Neuronal stem cell (in vitro differentiated cells): ENCODE measurements around the gene NME7.

Experiments used
- DNase-seq: peaks from one replicate; pipeline ENCODE4 v3.0.0-alpha.2; 2013; ENCODE audit warnings: low spot score
- H2AFZ ChIP-seq: one replicate; pipeline ENCODE4 v1.6.1; 2013; ENCODE audit warnings: mild to moderate bottlenecking, low read length, inconsistent platforms
- H2AK5ac ChIP-seq: 2 replicates; pipeline ENCODE4 v1.6.1; 2013; ENCODE audit warnings: low read depth, mild to moderate bottlenecking, inconsistent platforms, low read length, moderate library complexity, mixed read lengths
- H2BK120ac ChIP-seq: 2 replicates; pipeline ENCODE4 v1.6.1; 2013; ENCODE audit warnings: low read depth, mild to moderate bottlenecking, inconsistent platforms, low read length, moderate library complexity, mixed read lengths
- H2BK12ac ChIP-seq: one replicate; pipeline ENCODE4 v1.6.1; 2013; ENCODE audit warnings: low read length, inconsistent platforms
- H2BK15ac ChIP-seq: 2 replicates; pipeline ENCODE4 v1.6.1; 2013; ENCODE audit warnings: mild to moderate bottlenecking, low read length, inconsistent platforms, mixed read lengths
- H2BK5ac ChIP-seq: one replicate; pipeline ENCODE4 v1.6.1; 2013; ENCODE audit warnings: inconsistent platforms, mild to moderate bottlenecking, low read length, moderate library complexity
- H3K14ac ChIP-seq: one replicate; pipeline ENCODE4 v1.6.1; 2013; ENCODE audit warnings: low read length, inconsistent platforms
- H3K18ac ChIP-seq: 2 replicates; pipeline ENCODE4 v1.6.1; 2013; ENCODE audit warnings: low read length, inconsistent platforms
- H3K23ac ChIP-seq: 2 replicates; pipeline ENCODE4 v1.6.1; 2013; ENCODE audit warnings: low read depth, mild to moderate bottlenecking, mixed read lengths, low read length, inconsistent platforms; ENCODE audit not compliant: poor library complexity
- H3K27ac ChIP-seq: replicated peaks from 3 replicates; pipeline ENCODE4 v1.5.1; 2013; ENCODE audit warnings: low read length, inconsistent platforms
- H3K27me3 ChIP-seq, 3 experiments: 2 replicates each; pipeline ENCODE4 v1.6.1; 2013; ENCODE audit warnings: low read length in 3 of 3, mild to moderate bottlenecking in 2 of 3, inconsistent platforms in 1 of 3, low read depth in 1 of 3, mixed read lengths in 1 of 3, moderate library complexity in 1 of 3; ENCODE audit not compliant: control insufficient read depth in 3 of 3, insufficient read depth in 3 of 3
- H3K36me3 ChIP-seq, 2 donors: replicated peaks in 1 of 2; 2 replicates each; pipeline ENCODE4 v1.6.1; 2013; ENCODE audit warnings: low read length in 2 of 2; ENCODE audit not compliant: control insufficient read depth in 2 of 2, insufficient read depth in 2 of 2
- H3K4ac ChIP-seq: 2 replicates; pipeline ENCODE4 v1.6.1; 2013; ENCODE audit warnings: inconsistent platforms, mild to moderate bottlenecking, low read length, moderate library complexity
- H3K4me1 ChIP-seq, 2 donors: 1 replicate in 1 of 2; 2 replicates in 1 of 2; pipeline ENCODE4 v1.6.1; 2013; ENCODE audit warnings: low read length in 2 of 2, low read depth in 1 of 2; ENCODE audit not compliant: control insufficient read depth in 2 of 2, insufficient read depth in 1 of 2
- H3K4me2 ChIP-seq: one replicate; pipeline ENCODE4 v1.6.1; 2013; ENCODE audit warnings: mild to moderate bottlenecking, low read length, inconsistent platforms; ENCODE audit not compliant: insufficient read depth, poor library complexity, severe bottlenecking
- H3K4me3 ChIP-seq, 2 donors: 2 replicates each; pipeline ENCODE4 v1.5.1; 2013; ENCODE audit warnings: low read length in 2 of 2, mild to moderate bottlenecking in 2 of 2, inconsistent platforms in 1 of 2, moderate library complexity in 1 of 2
- H3K79me1 ChIP-seq: one replicate; pipeline ENCODE4 v1.6.1; 2013; ENCODE audit warnings: low read depth, mild to moderate bottlenecking, inconsistent platforms, low read length, moderate library complexity
- H3K9ac ChIP-seq: one replicate; pipeline ENCODE4 v1.6.1; 2013; ENCODE audit warnings: mild to moderate bottlenecking, low read depth, low read length, inconsistent platforms; ENCODE audit not compliant: poor library complexity
- H3K9me3 ChIP-seq, 2 donors: replicated peaks in 1 of 2; 2 replicates each; pipeline versions ENCODE3 to v1.6.1; 2013; ENCODE audit warnings: low read length in 2 of 2, mild to moderate bottlenecking in 2 of 2, inconsistent platforms in 1 of 2, low read depth in 1 of 2, mixed read lengths in 1 of 2, moderate library complexity in 1 of 2; ENCODE audit not compliant: control insufficient read depth in 2 of 2, insufficient read depth in 1 of 2
- H4K8ac ChIP-seq: one replicate; pipeline ENCODE4 v1.6.1; 2013; ENCODE audit warnings: low read depth, mild to moderate bottlenecking, inconsistent platforms, low read length, moderate library complexity
- H4K91ac ChIP-seq: one replicate; pipeline ENCODE4 v1.6.1; 2013; ENCODE audit warnings: low read length, low read depth, mild to moderate bottlenecking, inconsistent platforms; ENCODE audit not compliant: poor library complexity
- WGBS, 2 donors: extraction: QIAGEN DNeasy Blood & Tissue Kit; methylation state at CpG; one replicate each; pipeline ENCODE4 v1.1.7; 2013; ENCODE audit warnings: missing lambda C conversion rate in 2 of 2, mixed read lengths in 1 of 2; ENCODE audit not compliant: insufficient read length in 2 of 2, insufficient replicate concordance in 1 of 2; ENCODE audit errors: extremely low coverage in 2 of 2; 5-methylcytosine and 5-hydroxymethylcytosine counted together

The NME7 gene

GRCh38 chr1:169148472-169149252, 218.9 kb downstream of the NME7 start:
- no peaks in the 10 kb centered on the region for H3K9me3 ChIP-seq
- H3K79me1 ChIP-seq: no peaks in the 10 kb centered on the region
- H3K4me2 ChIP-seq: no peak overlapping the region
- no peak overlapping the region for H2AK5ac ChIP-seq
- H3K4ac ChIP-seq: no peak overlapping the region
- no peak overlapping the region for H2BK5ac ChIP-seq
- peaks cover 0 to 4% of the 10 kb centered on the region in 2 donors for H3K4me1 ChIP-seq
- H3K27ac ChIP-seq: no peak overlapping the region
- H4K91ac ChIP-seq: no peak overlapping the region
- H4K8ac ChIP-seq: no peak overlapping the region
- no CpG with 5 or more reads among the region's 5 CpGs for WGBS, 2 donors
- H3K14ac ChIP-seq: no peak overlapping the region
- DNase-seq: no peak
- no peak overlapping the region for H3K9ac ChIP-seq
- H2AFZ ChIP-seq: no peak overlapping the region
- no peak overlapping the region for H3K4me3 ChIP-seq
- H3K23ac ChIP-seq: no peak overlapping the region
- H3K18ac ChIP-seq: no peak overlapping the region
- H2BK12ac ChIP-seq: no peak overlapping the region
- H2BK15ac ChIP-seq: no peak overlapping the region
- H3K27me3 ChIP-seq: no peaks in the 10 kb centered on the region
- H3K36me3 ChIP-seq: no peaks in the 10 kb centered on the region
- no peak overlapping the region for H2BK120ac ChIP-seq

- WGBS, 2 donors: no CpG with 5 or more reads among the region's 1 CpG
- peak; percentile 9 for DNase-seq
- no peak overlapping the region for H2BK12ac ChIP-seq
- H4K8ac ChIP-seq: no peak overlapping the region
- no peak overlapping the region for H4K91ac ChIP-seq
- H3K4me3 ChIP-seq: no peak overlapping the region
- no peak overlapping the region for H3K14ac ChIP-seq
- no peak overlapping the region for H3K27ac ChIP-seq
- no peak overlapping the region for H2BK15ac ChIP-seq
- no peaks in the 10 kb centered on the region for H3K79me1 ChIP-seq
- no peak overlapping the region for H2AK5ac ChIP-seq
- H3K4me2 ChIP-seq: no peak overlapping the region
- no peak overlapping the region for H3K23ac ChIP-seq
- H2BK120ac ChIP-seq: no peak overlapping the region
- H3K4ac ChIP-seq: no peak overlapping the region
- H3K18ac ChIP-seq: no peak overlapping the region
- no peaks in the 10 kb centered on the region for H3K9me3 ChIP-seq
- H3K36me3 ChIP-seq: no peaks in the 10 kb centered on the region
- no peak overlapping the region for H2BK5ac ChIP-seq
- H3K9ac ChIP-seq: no peak overlapping the region
- peaks cover 0 to 4% of the 10 kb centered on the region in 2 donors for H3K4me1 ChIP-seq
- H3K27me3 ChIP-seq: no peaks in the 10 kb centered on the region
- no peak overlapping the region for H2AFZ ChIP-seq
These were observed 220.9 kb downstream of the NME7 start for GRCh38 chr1:169146576-169147214.

GRCh38 chr1:169144941-169145626, 222.5 kb downstream of the NME7 start:
- no peak overlapping the region for H3K27ac ChIP-seq
- no peak overlapping the region for H3K4ac ChIP-seq
- H3K27me3 ChIP-seq: no peaks in the 10 kb centered on the region
- no CpG with 5 or more reads among the region's 7 CpGs for WGBS, 2 donors
- H3K14ac ChIP-seq: no peak overlapping the region
- H2BK120ac ChIP-seq: no peak overlapping the region
- no peak overlapping the region for H3K4me2 ChIP-seq
- H3K36me3 ChIP-seq: no peaks in the 10 kb centered on the region
- H3K4me1 ChIP-seq: peaks cover 0 to 4% of the 10 kb centered on the region in 2 donors
- no peak overlapping the region for H4K8ac ChIP-seq
- no peaks in the 10 kb centered on the region for H3K9me3 ChIP-seq
- H2BK15ac ChIP-seq: no peak overlapping the region
- H2AK5ac ChIP-seq: no peak overlapping the region
- no peak overlapping the region for H2AFZ ChIP-seq
- H3K79me1 ChIP-seq: no peaks in the 10 kb centered on the region
- no peak overlapping the region for H3K4me3 ChIP-seq
- H3K9ac ChIP-seq: no peak overlapping the region
- no peak for DNase-seq
- H2BK12ac ChIP-seq: no peak overlapping the region
- H3K18ac ChIP-seq: no peak overlapping the region
- no peak overlapping the region for H4K91ac ChIP-seq
- H2BK5ac ChIP-seq: no peak overlapping the region
- no peak overlapping the region for H3K23ac ChIP-seq

- no peak overlapping the region for H2BK120ac ChIP-seq
- H2BK15ac ChIP-seq: no peak overlapping the region
- H3K14ac ChIP-seq: no peak overlapping the region
- H4K91ac ChIP-seq: no peak overlapping the region
- H3K18ac ChIP-seq: no peak overlapping the region
- H2AK5ac ChIP-seq: no peak overlapping the region
- DNase-seq: no peak
- H2BK12ac ChIP-seq: no peak overlapping the region
- H2AFZ ChIP-seq: no peak overlapping the region
- H3K4ac ChIP-seq: no peak overlapping the region
- no peak overlapping the region for H3K4me2 ChIP-seq
- H2BK5ac ChIP-seq: no peak overlapping the region
- no peaks in the 10 kb centered on the region for H3K36me3 ChIP-seq
- H4K8ac ChIP-seq: no peak overlapping the region
- H3K27ac ChIP-seq: no peak overlapping the region
- H3K9me3 ChIP-seq: no peaks in the 10 kb centered on the region
- H3K23ac ChIP-seq: no peak overlapping the region
- H3K9ac ChIP-seq: no peak overlapping the region
- peaks cover 0 to 4% of the 10 kb centered on the region in 2 donors for H3K4me1 ChIP-seq
- no peaks in the 10 kb centered on the region for H3K27me3 ChIP-seq
- H3K4me3 ChIP-seq: no peak overlapping the region
- no peaks in the 10 kb centered on the region for H3K79me1 ChIP-seq
These were observed 223.6 kb downstream of the NME7 start for GRCh38 chr1:169143984-169144383.
